Glutamatergic neuron (in vitro differentiated cells): ENCODE data around the gene DNM3. TPM values are rescaled to one million over a fixed set of nuclear protein-coding genes. Genes with fewer than 3 reads are reported as not detected.

ENCODE experiments used
- DNase-seq: peaks from one replicate; pipeline ENCODE4 v3.0.0; 2022
- H3K27ac Mint-ChIP-seq: one replicate; pipeline ENCODE4 v1.8.0; 2020; ENCODE audit warnings: mild to moderate bottlenecking, mixed read lengths, inconsistent platforms; ENCODE audit not compliant: unreplicated experiment
- H3K27me3 Mint-ChIP-seq: one replicate; pipeline ENCODE4 v1.8.0; 2020; ENCODE audit warnings: mild to moderate bottlenecking, moderate library complexity, mixed read lengths, inconsistent platforms; ENCODE audit not compliant: unreplicated experiment
- H3K36me3 Mint-ChIP-seq: one replicate; pipeline ENCODE4 v1.8.0; 2020; ENCODE audit warnings: mild to moderate bottlenecking, mixed read lengths, inconsistent platforms; ENCODE audit not compliant: unreplicated experiment
- H3K4me1 Mint-ChIP-seq: one replicate; pipeline ENCODE4 v1.8.0; 2020; ENCODE audit warnings: mild to moderate bottlenecking, low read depth, mixed read lengths, inconsistent platforms; ENCODE audit not compliant: unreplicated experiment
- H3K4me3 Mint-ChIP-seq: one replicate; pipeline ENCODE4 v1.8.0; 2020; ENCODE audit warnings: mild to moderate bottlenecking, mixed read lengths, inconsistent platforms; ENCODE audit not compliant: unreplicated experiment
- H3K9me3 Mint-ChIP-seq: one replicate; pipeline ENCODE4 v1.8.0; 2020; ENCODE audit warnings: mild to moderate bottlenecking, moderate library complexity, mixed read lengths, inconsistent platforms; ENCODE audit not compliant: unreplicated experiment
- total RNA-seq: library from RNA; stranded (reverse); fragmentation: NEBNext Ultra II Directional; extraction: Animal tissue kit (Norgen Biotek cat#: 25700); gene quantifications from one replicate; pipeline ENCODE4 v1.2.1, GENCODE V29; 2021; ENCODE audit not compliant: unreplicated experiment
- TF ChIP-seq, protein P1 (sequence below): fragments of 200-600 bp; sonication (generic); IDR thresholded peaks from one replicate; pipeline ENCODE4 v1.5.0; 2021; ENCODE audit not compliant: partially characterized antibody, unreplicated experiment

DNM3 gene
- total RNA-seq, 1 donor from 2014 or later = 11.4 TPM

DNA sequence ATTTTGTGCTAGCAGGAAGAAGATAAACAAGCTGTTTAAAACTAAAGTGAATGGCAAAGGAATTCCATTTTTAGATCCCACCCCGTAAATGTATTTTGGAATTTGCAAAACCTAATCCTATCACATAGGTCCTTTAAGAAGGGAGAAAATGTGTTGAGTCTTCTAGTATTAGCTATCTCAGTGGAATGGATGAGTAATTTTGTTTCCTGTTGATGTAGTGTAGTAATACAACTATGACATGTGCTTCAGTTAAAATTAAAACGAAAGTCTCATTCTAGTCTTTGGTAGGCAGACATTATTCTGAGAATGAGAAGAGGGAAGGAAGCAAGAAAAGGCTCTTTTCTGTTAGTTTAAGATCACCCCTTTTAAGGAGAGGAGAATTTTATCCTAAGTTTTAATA lies 313.3 kb downstream of the DNM3 start:
- no peak for DNase-seq
- no peak overlapping the region for H3K4me3 Mint-ChIP-seq
- TF ChIP-seq, protein P1, sequence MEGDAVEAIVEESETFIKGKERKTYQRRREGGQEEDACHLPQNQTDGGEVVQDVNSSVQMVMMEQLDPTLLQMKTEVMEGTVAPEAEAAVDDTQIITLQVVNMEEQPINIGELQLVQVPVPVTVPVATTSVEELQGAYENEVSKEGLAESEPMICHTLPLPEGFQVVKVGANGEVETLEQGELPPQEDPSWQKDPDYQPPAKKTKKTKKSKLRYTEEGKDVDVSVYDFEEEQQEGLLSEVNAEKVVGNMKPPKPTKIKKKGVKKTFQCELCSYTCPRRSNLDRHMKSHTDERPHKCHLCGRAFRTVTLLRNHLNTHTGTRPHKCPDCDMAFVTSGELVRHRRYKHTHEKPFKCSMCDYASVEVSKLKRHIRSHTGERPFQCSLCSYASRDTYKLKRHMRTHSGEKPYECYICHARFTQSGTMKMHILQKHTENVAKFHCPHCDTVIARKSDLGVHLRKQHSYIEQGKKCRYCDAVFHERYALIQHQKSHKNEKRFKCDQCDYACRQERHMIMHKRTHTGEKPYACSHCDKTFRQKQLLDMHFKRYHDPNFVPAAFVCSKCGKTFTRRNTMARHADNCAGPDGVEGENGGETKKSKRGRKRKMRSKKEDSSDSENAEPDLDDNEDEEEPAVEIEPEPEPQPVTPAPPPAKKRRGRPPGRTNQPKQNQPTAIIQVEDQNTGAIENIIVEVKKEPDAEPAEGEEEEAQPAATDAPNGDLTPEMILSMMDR = no peak
- H3K36me3 Mint-ChIP-seq = no peaks in the 10 kb centered on the region
- peaks cover 3% of the 10 kb centered on the region for H3K9me3 Mint-ChIP-seq
- no peak overlapping the region for H3K27ac Mint-ChIP-seq
- no peaks in the 10 kb centered on the region for H3K4me1 Mint-ChIP-seq
- H3K27me3 Mint-ChIP-seq = no peaks in the 10 kb centered on the region

DNA sequence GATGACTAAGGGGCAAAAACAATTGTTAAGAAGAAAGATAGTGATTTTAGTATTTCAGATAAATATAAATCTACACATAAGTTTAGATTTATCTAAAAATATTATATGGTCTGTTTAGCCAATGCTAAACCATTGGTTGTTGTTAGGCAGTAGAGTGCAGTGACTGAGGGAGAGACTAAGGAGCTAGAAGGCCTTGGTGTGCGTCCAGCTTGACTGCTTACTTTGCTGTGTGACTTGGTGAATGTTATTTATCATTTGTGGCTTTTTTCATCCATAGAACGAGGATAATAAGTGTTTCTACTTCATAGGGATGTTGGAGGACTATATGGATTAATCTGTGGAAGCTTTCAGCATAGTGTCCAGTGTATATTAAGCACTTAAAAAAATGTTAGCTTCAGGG lies 314.5 kb downstream of the DNM3 start:
- H3K27me3 Mint-ChIP-seq = no peaks in the 10 kb centered on the region
- no peak overlapping the region for H3K27ac Mint-ChIP-seq
- TF ChIP-seq, protein P1 = no peak
- H3K36me3 Mint-ChIP-seq = no peaks in the 10 kb centered on the region
- no peak overlapping the region for H3K4me3 Mint-ChIP-seq
- DNase-seq = no peak
- peaks cover 3% of the 10 kb centered on the region for H3K9me3 Mint-ChIP-seq
- no peaks in the 10 kb centered on the region for H3K4me1 Mint-ChIP-seq

DNA sequence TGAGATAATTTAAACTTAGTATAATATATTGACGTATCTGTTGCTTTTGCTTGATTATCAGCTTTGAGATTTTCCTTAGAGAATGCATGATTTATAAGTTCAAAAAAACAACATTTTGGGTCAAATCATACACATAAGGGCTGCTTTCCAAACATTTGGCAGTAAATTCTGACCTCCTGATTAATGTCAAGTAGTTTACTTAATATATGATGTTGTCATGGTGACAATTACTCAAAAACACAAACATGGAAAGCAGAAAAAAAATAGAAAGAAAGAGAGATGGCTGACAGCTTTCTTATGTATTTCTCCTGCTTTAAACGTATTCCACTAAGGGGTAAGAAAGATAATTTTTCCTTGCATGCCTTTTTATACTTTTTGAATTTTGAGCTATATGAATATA lies 320.9 kb downstream of the DNM3 start:
- Mint-ChIP-seq H3K27ac (no peak overlapping the region), H3K4me3 (no peak overlapping the region), H3K9me3 (peaks cover 3% of the 10 kb centered on the region), H3K36me3 (no peaks in the 10 kb centered on the region), H3K27me3 (no peaks in the 10 kb centered on the region), H3K4me1 (no peaks in the 10 kb centered on the region)
- TF ChIP-seq, protein P1 = no peak
- DNase-seq = no peak

DNA sequence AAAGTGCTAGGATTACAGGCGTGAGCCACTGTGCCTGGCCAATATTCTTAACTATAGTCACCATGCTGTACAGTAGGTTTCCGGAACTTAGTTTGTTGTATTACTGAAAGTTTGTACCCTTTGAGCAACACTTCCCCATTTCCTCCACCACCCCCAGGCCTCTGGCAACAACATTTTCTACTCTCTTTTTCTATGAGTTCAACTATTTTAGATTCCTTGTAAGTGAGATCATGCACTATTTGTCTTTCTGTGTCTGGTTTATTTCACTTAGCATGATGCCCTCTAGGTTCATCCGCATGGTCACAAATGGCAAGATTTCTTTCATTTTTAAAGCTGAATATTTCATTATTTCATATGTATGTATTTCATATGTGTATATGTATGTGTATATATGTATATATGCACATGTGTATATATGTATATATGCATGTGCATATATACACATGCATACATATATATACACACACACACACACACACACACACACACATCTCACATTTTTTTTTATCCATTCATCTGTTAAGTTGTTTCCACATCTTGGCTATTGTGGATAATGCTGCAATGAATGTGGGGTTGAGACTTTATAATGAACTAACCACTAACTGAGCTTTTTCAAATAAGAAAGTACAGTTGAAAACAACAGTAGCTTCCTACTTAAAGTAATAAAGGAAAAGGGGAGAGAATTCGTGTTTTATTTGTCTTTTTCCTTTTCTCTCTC lies 322.4 kb downstream of the DNM3 start:
- Mint-ChIP-seq H3K27ac (no peak overlapping the region), H3K27me3 (no peaks in the 10 kb centered on the region), H3K4me3 (no peak overlapping the region), H3K4me1 (no peaks in the 10 kb centered on the region), H3K9me3 (no peaks in the 10 kb centered on the region), H3K36me3 (no peaks in the 10 kb centered on the region)
- no peak for DNase-seq
- TF ChIP-seq, protein P1 = no peak

DNA sequence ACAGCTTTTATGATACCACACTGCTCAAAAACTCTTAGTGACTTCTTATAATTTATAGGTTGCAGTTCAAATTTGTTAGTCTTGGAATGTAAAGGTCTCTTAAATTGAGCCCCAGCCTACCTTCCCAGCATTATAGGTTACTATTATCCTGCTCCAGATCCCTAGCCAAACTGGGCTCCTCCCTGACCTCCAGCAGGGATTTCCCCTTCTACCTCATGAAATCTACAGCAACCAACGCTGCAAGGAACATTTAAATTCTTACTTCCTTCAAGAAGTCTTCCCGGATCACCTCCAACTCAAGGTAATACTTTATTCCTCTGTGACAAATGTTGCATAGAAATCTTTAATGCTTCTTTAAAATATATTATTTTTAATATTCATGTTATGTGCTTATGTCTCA lies 324.1 kb downstream of the DNM3 start:
- Mint-ChIP-seq H3K27ac (no peak overlapping the region), H3K4me3 (no peak overlapping the region), H3K9me3 (no peaks in the 10 kb centered on the region), H3K4me1 (no peaks in the 10 kb centered on the region), H3K27me3 (no peaks in the 10 kb centered on the region), H3K36me3 (no peaks in the 10 kb centered on the region)
- TF ChIP-seq, protein P1 = no peak
- DNase-seq = no peak
